ENCODE measurements around the gene THAP7.
"Not testable (repeated sequence)": the region's sequence is repeated elsewhere in the genome, so short reads cannot be mapped to it uniquely, and the experiment has no call there.

Gene THAP7

GRCh38 chr22:20977019-20977418, 24.9 kb downstream of the THAP7 start:
- DNase-seq: no peak

GRCh38 chr22:20976291-20976877, 25.5 kb downstream of the THAP7 start:
- no peak for DNase-seq

- DNase-seq: no peak
Observed at GRCh38 chr22:20975541-20976290, 26.2 kb downstream of the THAP7 start.

- no peak for DNase-seq
Observed at GRCh38 chr22:20974336-20974955, 27.5 kb downstream of the THAP7 start.

- DNase-seq: no peak
Observed at GRCh38 chr22:20973634-20974286, 28.2 kb downstream of the THAP7 start.

- no peak for DNase-seq
Observed at GRCh38 chr22:20972933-20973577, 28.9 kb downstream of the THAP7 start.

GRCh38 chr22:20972014-20972694, 29.8 kb downstream of the THAP7 start:
- DNase-seq: not testable (repeated sequence)

GRCh38 chr22:20970939-20971657, 30.8 kb downstream of the THAP7 start:
- DNase-seq: no peak

GRCh38 chr22:20968281-20968977, 33.5 kb downstream of the THAP7 start:
- no peak for DNase-seq

- DNase-seq: no peak
Observed at GRCh38 chr22:20967697-20968211, 34.2 kb downstream of the THAP7 start.

- DNase-seq: no peak
Observed at GRCh38 chr22:20966883-20967696, 34.8 kb downstream of the THAP7 start, which contains the start of gene AIFM3. Gene AIFM3 (plus strand): TSS chr22:20967255. CDS start chr22:20967945, 690 bp downstream.

GRCh38 chr22:20965888-20966855, 35.7 kb downstream of the THAP7 start:
- no peak for DNase-seq

- no peak for DNase-seq
Observed at GRCh38 chr22:20965104-20965887, 36.6 kb downstream of the THAP7 start.

GRCh38 chr22:20964799-20965103, 37.2 kb downstream of the THAP7 start:
- no peak for DNase-seq

GRCh38 chr22:20964090-20964798, 37.7 kb downstream of the THAP7 start:
- DNase-seq: no peak

- no peak for DNase-seq
Observed at GRCh38 chr22:20963201-20964052, 38.5 kb downstream of the THAP7 start.
